ENCODE measurements around the gene SLC29A3.
A peak's percentile ranks its signal among the peaks of the same experiment; 100 is the strongest.

SLC29A3 gene

GRCh38 chr10:71325267-71325666 lies 6.2 kb downstream of the SLC29A3 start:
- no peak for DNase-seq

- DNase-seq = peak; percentile 21
Observed at GRCh38 chr10:71326464-71326881, 7.4 kb downstream of the SLC29A3 start.

GRCh38 chr10:71330789-71331404 lies 11.8 kb downstream of the SLC29A3 start:
- no peak for DNase-seq

- no peak for DNase-seq
Observed at GRCh38 chr10:71331736-71332135, 12.7 kb downstream of the SLC29A3 start.

GRCh38 chr10:71332466-71332865 lies 13.4 kb downstream of the SLC29A3 start:
- DNase-seq = no peak

- no peak for DNase-seq
Observed at GRCh38 chr10:71333129-71333887, 14.2 kb downstream of the SLC29A3 start.

- no peak for DNase-seq
Observed at GRCh38 chr10:71334221-71334791, 15.2 kb downstream of the SLC29A3 start.

GRCh38 chr10:71335173-71335708 lies 16.2 kb downstream of the SLC29A3 start:
- DNase-seq = no peak

GRCh38 chr10:71336632-71337031 lies 17.6 kb downstream of the SLC29A3 start:
- no peak for DNase-seq

GRCh38 chr10:71337219-71337701 lies 18.2 kb downstream of the SLC29A3 start:
- peak; percentile 55 for DNase-seq

GRCh38 chr10:71338728-71339495 lies 19.9 kb downstream of the SLC29A3 start:
- no peak for DNase-seq

GRCh38 chr10:71339796-71340589 lies 20.9 kb downstream of the SLC29A3 start:
- no peak for DNase-seq

GRCh38 chr10:71342573-71343391 lies 23.7 kb downstream of the SLC29A3 start:
- DNase-seq = no peak

GRCh38 chr10:71343392-71343773 lies 24.3 kb downstream of the SLC29A3 start:
- no peak for DNase-seq

GRCh38 chr10:71344154-71344925 lies 25.3 kb downstream of the SLC29A3 start:
- no peak for DNase-seq

GRCh38 chr10:71344993-71345480 lies 26.0 kb downstream of the SLC29A3 start:
- no peak for DNase-seq

- DNase-seq = no peak
Observed at GRCh38 chr10:71345694-71346093, 26.6 kb downstream of the SLC29A3 start.

- no peak for DNase-seq
Observed at GRCh38 chr10:71346731-71347130, 27.7 kb downstream of the SLC29A3 start.

GRCh38 chr10:71347587-71348395 lies 28.7 kb downstream of the SLC29A3 start:
- DNase-seq = no peak
